Colon (tissue), 2 donors: ENCODE measurements around the gene UBP1.
"Not testable (repeated sequence)": the region's sequence is repeated elsewhere in the genome, so short reads cannot be mapped to it uniquely, and the experiment has no call there.

Experiments used
- FAIRE-seq: peaks from 2 replicates; lab custom pipeline; 2012; peaks lifted over from hg19 to GRCh38; lab: Jason Lieb, UNC
- donor health status: control.
- donor health status: control.

Gene UBP1

DNA sequence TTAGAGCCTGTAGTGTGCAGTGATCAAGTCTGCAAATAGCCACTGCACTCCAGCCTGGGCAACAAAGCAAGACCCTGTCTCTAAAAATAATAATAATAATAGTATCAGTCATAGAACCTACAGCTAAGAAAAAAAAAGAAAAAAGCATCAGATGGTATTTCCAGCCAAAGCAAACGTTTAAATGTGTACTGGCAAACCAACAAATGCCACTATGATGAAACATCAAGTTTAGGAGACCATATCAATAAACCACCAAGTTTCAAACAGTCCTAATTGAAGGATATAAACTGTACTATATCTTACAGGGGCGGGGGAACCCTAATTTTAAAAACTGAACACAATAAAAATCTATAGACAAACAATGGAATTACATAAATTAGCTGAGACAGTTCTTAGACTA, 6.4 kb downstream of the UBP1 start:
- no peak for FAIRE-seq

DNA sequence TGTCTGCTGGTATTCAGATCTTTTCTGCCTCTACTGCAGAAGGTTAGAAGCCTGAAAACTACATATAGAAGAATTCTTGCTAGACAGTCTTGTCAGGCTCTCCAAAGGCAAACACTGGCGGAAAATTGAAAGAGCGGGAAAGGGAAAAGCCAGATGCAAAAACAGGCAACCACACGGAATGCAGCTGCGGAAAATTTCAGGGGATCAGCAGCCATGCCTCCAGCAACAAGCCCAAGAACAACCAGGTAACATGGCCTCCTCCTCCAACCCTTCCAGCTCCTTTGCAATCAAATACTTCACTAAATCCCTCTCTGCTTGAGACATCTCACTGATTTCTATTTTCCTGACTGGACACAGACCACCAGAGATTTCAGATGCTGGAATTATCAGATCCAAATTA, 9.6 kb downstream of the UBP1 start:
- FAIRE-seq: no peak

- FAIRE-seq: no peak
Observed at GRCh38 chr3:33430061-33430460, 10.1 kb downstream of the UBP1 start.

DNA sequence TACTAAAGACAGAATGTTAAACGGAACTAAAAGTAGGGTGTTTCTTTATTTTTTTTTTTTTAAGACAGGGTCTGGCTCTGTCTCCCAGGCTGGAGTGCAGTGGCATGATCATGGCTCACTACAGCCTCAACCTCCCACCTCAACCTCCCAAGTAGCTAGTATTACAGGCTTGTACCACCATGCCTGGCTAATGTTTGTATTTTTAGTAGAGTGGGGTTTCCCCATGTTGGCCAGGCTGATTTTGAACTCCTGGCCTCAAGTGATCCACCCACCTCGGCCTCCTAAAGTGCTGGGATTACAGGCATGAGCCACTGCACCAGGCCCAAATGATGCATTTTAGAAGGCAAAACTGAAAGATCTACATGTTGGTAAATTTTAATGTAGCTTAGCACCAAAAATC, 10.9 kb downstream of the UBP1 start:
- not testable (repeated sequence) for FAIRE-seq

GRCh38 chr3:33428734-33429133, 11.5 kb downstream of the UBP1 start:
- FAIRE-seq: no peak

GRCh38 chr3:33426630-33427317, 13.4 kb downstream of the UBP1 start:
- peak; percentile 82 for FAIRE-seq

DNA sequence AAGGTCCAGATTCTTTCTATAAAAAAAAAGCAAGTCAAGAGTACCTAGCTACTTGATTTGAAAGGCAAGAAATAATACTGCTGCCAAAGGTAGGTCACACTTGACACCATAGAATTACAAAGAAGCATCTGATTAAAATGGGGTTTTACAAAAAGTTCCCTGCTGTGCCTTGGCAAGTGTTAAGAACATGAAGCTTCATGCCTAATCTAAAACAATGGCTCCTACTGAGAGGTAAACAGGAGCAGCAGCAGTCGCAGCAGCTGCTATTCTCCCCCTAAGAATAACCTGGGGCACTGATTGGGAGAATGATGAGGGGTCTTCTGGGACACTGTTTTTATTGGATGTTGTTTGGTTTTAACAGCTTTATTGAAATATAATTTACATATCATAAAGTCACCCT, 14.1 kb downstream of the UBP1 start:
- FAIRE-seq: no peak

DNA sequence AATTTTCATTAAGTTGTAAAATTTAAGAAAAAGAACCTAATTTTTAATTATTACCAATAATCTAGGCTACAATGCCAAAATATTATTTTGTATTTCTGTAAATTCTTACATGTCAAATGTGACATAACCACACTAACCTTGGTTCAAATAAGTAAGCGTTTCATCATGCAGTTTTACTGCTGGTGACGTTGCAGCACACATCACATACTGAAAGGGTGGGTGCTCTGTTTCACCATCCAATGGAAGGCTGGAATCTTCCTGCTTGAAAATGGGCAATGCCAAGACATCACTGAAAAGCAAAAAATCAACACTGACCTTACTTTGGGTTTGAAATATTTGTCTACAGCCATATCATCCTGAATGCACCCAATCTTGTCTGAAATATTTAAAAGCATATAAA, 14.8 kb downstream of the UBP1 start:
- FAIRE-seq: no peak

GRCh38 chr3:33424606-33425452, 15.4 kb downstream of the UBP1 start:
- no peak for FAIRE-seq

DNA sequence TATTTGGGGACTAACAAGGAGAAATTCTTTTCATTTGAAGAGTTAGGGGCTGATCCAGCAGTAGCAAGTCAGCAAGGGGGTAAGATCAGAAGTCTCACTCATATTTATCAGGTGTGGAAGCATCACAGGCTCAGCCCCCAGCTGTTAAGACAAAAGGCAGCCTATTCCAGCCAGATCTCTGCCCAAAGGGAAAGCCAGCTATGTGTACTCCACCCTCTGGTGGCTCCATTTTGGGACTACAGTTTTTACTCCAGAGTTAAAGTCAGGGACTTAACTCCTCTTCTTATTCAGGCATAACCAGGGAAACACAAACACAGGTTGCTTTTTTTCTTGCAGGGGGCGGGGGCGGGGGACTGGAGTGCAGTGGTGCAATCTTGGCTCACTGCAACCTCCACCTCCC, 19.2 kb downstream of the UBP1 start:
- no peak for FAIRE-seq

GRCh38 chr3:33419948-33420347, 20.3 kb downstream of the UBP1 start:
- no peak for FAIRE-seq

GRCh38 chr3:33417066-33417673, 23.0 kb downstream of the UBP1 start:
- no peak for FAIRE-seq

GRCh38 chr3:33410816-33411215, 29.4 kb downstream of the UBP1 start:
- not testable (repeated sequence) for FAIRE-seq

DNA sequence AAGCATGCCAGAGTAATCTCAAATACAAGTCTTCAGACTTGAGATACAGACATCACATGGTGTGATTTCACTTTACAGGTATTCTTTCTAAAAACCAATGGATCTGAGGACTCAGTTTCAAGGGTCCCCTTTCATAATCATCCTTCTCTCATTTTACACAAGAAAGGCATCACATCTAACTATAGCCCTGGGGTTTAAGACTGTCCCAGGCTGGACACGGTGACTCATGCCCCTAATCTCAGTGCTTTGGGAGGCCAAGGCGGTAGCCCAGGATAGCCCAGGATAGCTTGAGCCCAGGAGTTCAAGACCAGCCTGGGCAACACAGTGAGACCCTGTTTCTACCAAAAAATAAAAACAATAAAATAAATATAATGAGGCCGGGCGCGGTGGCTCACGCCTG, 36.4 kb downstream of the UBP1 start:
- no peak for FAIRE-seq

DNA sequence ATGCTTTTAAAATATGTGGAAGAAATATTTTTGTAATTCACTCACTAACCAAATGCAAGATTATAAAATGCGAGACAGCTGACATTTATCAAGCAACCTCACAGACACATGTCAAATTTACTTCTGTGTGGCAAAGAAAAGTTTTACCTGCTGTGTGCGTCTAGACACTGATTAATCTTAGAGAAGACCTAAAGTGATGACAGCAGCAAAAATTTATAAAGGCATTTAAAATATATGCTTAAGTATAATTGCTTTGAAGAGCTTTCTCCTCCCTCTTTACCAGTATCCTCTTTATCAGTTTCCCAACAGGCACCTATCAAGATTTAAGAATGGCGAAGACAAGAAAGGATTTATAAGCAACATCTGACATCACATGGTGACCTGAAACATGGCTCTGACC, 37.3 kb downstream of the UBP1 start:
- FAIRE-seq: no peak

- no peak for FAIRE-seq
Observed at GRCh38 chr3:33401781-33402180, 38.4 kb downstream of the UBP1 start.

- FAIRE-seq: no peak
Observed at GRCh38 chr3:33398410-33398809, 41.8 kb downstream of the UBP1 start.

DNA sequence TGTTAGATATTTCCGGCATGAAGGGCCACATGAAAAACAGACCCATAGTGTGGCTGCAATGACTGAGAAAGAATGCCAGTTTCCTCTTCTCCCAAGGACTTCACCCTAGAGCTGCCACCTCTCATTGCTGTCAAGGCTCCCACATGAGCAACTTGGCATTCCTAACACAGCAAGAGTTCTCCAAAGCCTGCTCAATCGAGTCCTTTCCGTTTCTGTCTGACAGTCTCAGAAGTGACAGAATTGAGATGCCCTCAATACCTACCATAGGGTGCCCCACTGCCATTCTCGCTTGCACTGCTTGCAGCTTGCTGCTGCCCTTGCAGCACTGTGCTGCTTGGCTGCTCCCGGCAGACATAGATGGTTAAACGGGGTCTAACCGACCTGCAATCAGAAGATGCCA, 44.3 kb downstream of the UBP1 start:
- no peak for FAIRE-seq

GRCh38 chr3:33394403-33395054, 45.7 kb downstream of the UBP1 start:
- no peak for FAIRE-seq

GRCh38 chr3:33392703-33393125, 47.5 kb downstream of the UBP1 start:
- no peak for FAIRE-seq

- FAIRE-seq: no peak
Observed at GRCh38 chr3:33392144-33392543, 48.1 kb downstream of the UBP1 start.

DNA sequence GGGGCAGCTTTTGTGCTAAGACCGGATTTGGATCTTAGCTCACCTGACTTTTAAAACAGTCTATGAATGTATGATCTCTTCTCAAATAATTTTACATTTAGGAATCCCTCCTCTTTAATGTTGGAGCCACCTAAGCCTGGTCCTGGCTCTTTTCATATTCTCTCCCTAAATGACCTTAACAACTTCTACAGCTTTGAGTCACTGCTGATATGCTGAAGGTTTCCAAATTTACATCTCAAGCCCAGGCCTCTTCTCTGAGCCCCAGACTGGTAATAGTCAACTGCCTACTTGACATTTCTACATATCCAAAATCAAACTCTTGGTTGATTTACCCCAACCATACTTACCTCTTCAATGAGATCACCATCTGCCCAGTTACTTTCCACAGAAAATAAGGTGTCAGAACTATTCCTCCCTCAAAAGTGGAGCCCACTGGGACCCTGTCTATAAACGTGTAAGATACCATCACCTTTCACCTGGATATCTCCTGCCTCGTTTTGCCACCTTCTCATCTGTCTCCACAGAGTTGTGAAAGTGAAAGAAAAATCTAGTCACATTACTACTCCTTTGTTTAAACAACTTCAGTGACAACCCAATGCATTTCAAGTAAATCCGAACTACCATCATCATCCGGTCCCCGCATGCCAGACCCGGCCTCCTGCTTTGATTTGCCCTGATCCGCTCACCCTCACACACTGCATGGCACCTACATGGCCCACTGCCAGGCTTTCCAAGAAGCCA, 48.8 kb downstream of the UBP1 start:
- FAIRE-seq: no peak
